ENCODE measurements around the gene CCDC110. TPM values are rescaled to one million over a fixed set of nuclear protein-coding genes. Genes with fewer than 3 reads are reported as not detected.

Gene CCDC110
- 0.21 TPM in 1 of 2 replicates, not detected in the other for polyA plus RNA-seq
- 0.24 TPM in 1 of 2 replicates, not detected in the other for polyA minus RNA-seq

GRCh38 chr4:185471235-185472102, at the start of gene CCDC110:
CCDC110 (minus strand) TSS chr4:185471733; CDS start chr4:185471683, 50 bp downstream.
- no peaks in the 10 kb centered on the region for H3K27me3 ChIP-seq (ENCODE audit: insufficient read depth, low read depth, low read length)
- peaks cover 3% of the 10 kb centered on the region for H3F3A ChIP-seq (ENCODE audit: insufficient read depth, low read length, poor library complexity, severe bottlenecking)
- peak; percentile 27 for TF ChIP-seq POLR2AphosphoS5 (IDR thresholded peaks at IDR 0.05)
- peak; percentile 68 for TF ChIP-seq SMC3 (conservative IDR thresholded peaks at IDR 0.05; ENCODE audit: poor library complexity)
- TF ChIP-seq MXI1 (conservative IDR thresholded peaks at IDR 0.05; ENCODE audit: poor library complexity, severe bottlenecking): peak; percentile 61
- TF ChIP-seq CTCF (IDR thresholded peaks at IDR 0.05; ENCODE audit: poor library complexity, severe bottlenecking): peak; percentile 76
- no peak for TF ChIP-seq EZH2 (IDR thresholded peaks at IDR 0.05; ENCODE audit: borderline replicate concordance, insufficient read depth, low read length, poor library complexity, severe bottlenecking)
- TF ChIP-seq, protein P1, sequence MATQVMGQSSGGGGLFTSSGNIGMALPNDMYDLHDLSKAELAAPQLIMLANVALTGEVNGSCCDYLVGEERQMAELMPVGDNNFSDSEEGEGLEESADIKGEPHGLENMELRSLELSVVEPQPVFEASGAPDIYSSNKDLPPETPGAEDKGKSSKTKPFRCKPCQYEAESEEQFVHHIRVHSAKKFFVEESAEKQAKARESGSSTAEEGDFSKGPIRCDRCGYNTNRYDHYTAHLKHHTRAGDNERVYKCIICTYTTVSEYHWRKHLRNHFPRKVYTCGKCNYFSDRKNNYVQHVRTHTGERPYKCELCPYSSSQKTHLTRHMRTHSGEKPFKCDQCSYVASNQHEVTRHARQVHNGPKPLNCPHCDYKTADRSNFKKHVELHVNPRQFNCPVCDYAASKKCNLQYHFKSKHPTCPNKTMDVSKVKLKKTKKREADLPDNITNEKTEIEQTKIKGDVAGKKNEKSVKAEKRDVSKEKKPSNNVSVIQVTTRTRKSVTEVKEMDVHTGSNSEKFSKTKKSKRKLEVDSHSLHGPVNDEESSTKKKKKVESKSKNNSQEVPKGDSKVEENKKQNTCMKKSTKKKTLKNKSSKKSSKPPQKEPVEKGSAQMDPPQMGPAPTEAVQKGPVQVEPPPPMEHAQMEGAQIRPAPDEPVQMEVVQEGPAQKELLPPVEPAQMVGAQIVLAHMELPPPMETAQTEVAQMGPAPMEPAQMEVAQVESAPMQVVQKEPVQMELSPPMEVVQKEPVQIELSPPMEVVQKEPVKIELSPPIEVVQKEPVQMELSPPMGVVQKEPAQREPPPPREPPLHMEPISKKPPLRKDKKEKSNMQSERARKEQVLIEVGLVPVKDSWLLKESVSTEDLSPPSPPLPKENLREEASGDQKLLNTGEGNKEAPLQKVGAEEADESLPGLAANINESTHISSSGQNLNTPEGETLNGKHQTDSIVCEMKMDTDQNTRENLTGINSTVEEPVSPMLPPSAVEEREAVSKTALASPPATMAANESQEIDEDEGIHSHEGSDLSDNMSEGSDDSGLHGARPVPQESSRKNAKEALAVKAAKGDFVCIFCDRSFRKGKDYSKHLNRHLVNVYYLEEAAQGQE (IDR thresholded peaks at IDR 0.05; ENCODE audit: borderline replicate concordance): no peak
- TF ChIP-seq EP300 (conservative IDR thresholded peaks at IDR 0.05; ENCODE audit: poor library complexity, severe bottlenecking): no peak
- no peak for TF ChIP-seq TAF1 (IDR thresholded peaks at IDR 0.05; ENCODE audit: low read depth)
- peak; percentile 55 for TF ChIP-seq RAD21 (conservative IDR thresholded peaks at IDR 0.05)
- H3K27ac ChIP-seq (ENCODE audit: low read length): no peak within 1 kb of the TSS
- H3K4me3 ChIP-seq (ENCODE audit: low read length): peak within 1 kb of the TSS; percentile 86
- no peaks in the 10 kb centered on the region for H3K9me2 ChIP-seq (ENCODE audit: insufficient read depth, low read length)
- H3K36me3 ChIP-seq (ENCODE audit: insufficient read depth, low read length): no peaks in the 10 kb centered on the region
- H4K20me1 ChIP-seq (ENCODE audit: insufficient read depth): no peaks in the 10 kb centered on the region
- peak within 1 kb of the TSS; percentile 69 for H3K9ac ChIP-seq (ENCODE audit: low read length)
- no peaks in the 10 kb centered on the region for H3K79me2 ChIP-seq (replicated peaks; ENCODE audit: insufficient read depth, low read length)
- H3K9me3 ChIP-seq (ENCODE audit: low read length): no peaks in the 10 kb centered on the region
- peak within 1 kb of the TSS; percentile 52 for H2AFZ ChIP-seq (ENCODE audit: low read depth, low read length)
- peak within 1 kb of the TSS; percentile 94 for H3K4me2 ChIP-seq (ENCODE audit: low read length)

DNA sequence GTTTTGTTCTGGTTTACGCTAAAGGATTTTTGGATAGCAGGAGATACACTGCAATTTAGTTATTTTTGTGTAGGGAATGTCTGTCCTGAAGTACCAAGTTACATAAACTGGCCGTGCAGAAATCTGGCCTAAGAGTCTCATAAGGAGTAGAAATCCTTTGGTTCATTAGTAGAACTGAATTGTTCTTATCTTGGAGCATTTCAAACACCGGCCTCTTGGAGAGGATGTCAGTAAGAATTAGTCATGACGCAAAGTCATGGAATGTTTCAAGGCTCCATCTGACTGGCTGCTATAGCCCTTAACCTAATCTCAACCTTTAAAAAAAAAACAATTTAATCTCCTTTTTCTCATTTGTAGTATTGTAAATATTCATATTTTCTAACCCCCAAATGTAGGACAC, 48.6 kb upstream of the CCDC110 start:
- no peak for TF ChIP-seq EP300 (conservative IDR thresholded peaks at IDR 0.05; ENCODE audit: poor library complexity, severe bottlenecking)
- TF ChIP-seq RAD21 (conservative IDR thresholded peaks at IDR 0.05): no peak
- TF ChIP-seq CTCF (IDR thresholded peaks at IDR 0.05; ENCODE audit: poor library complexity, severe bottlenecking): no peak
- no peak for TF ChIP-seq POLR2AphosphoS5 (IDR thresholded peaks at IDR 0.05)
- no peak for TF ChIP-seq SMC3 (conservative IDR thresholded peaks at IDR 0.05; ENCODE audit: poor library complexity)
- TF ChIP-seq EZH2 (IDR thresholded peaks at IDR 0.05; ENCODE audit: borderline replicate concordance, insufficient read depth, low read length, poor library complexity, severe bottlenecking): no peak
- TF ChIP-seq, protein P1 (IDR thresholded peaks at IDR 0.05; ENCODE audit: borderline replicate concordance): no peak
- no peak for TF ChIP-seq MXI1 (conservative IDR thresholded peaks at IDR 0.05; ENCODE audit: poor library complexity, severe bottlenecking)
- no peak for TF ChIP-seq TAF1 (IDR thresholded peaks at IDR 0.05; ENCODE audit: low read depth)
- Histone ChIP-seq H3K9me2 (ENCODE audit: insufficient read depth, low read length) (no peaks in the 10 kb centered on the region), H3F3A (ENCODE audit: insufficient read depth, low read length, poor library complexity, severe bottlenecking) (no peaks in the 10 kb centered on the region), H3K9me3 (ENCODE audit: low read length) (no peaks in the 10 kb centered on the region), H3K36me3 (ENCODE audit: insufficient read depth, low read length) (no peaks in the 10 kb centered on the region), H3K9ac (ENCODE audit: low read length) (no peak overlapping the region), H3K27ac (ENCODE audit: low read length) (no peak overlapping the region), H2AFZ (ENCODE audit: low read depth, low read length) (no peak overlapping the region), H3K79me2 (replicated peaks; ENCODE audit: insufficient read depth, low read length) (no peaks in the 10 kb centered on the region), H3K27me3 (ENCODE audit: insufficient read depth, low read depth, low read length) (no peaks in the 10 kb centered on the region), H3K4me3 (ENCODE audit: low read length) (no peak overlapping the region), H4K20me1 (ENCODE audit: insufficient read depth) (no peaks in the 10 kb centered on the region), H3K4me2 (ENCODE audit: low read length) (no peak overlapping the region)
